Astrocyte of the cerebellum (primary cell): Measurements from ENCODE around the gene LRRC3C.

Experiments used
- DNase-seq: peaks from one replicate; pipeline ENCODE4 v3.0.0-alpha.2; 2011; ENCODE audit warnings: low read depth
- H3K4me3 ChIP-seq: 2 replicates; pipeline ENCODE4 v1.5.1; 2011; ENCODE audit warnings: mild to moderate bottlenecking, low read depth, low read length, moderate library complexity
- in situ Hi-C: cut with HindIII; loops from 2 replicates; pipeline ENCODE4 v1.10.0; 2017; ENCODE audit warnings: low sequenced_read_pairs
- TF ChIP-seq, protein P1 (sequence below): IDR thresholded peaks from 2 replicates; pipeline ENCODE4 v1.5.1; 2012; ENCODE audit warnings: low read length, low read depth, moderate library complexity, mild to moderate bottlenecking; ENCODE audit errors: missing control alignments

LRRC3C gene

DNA sequence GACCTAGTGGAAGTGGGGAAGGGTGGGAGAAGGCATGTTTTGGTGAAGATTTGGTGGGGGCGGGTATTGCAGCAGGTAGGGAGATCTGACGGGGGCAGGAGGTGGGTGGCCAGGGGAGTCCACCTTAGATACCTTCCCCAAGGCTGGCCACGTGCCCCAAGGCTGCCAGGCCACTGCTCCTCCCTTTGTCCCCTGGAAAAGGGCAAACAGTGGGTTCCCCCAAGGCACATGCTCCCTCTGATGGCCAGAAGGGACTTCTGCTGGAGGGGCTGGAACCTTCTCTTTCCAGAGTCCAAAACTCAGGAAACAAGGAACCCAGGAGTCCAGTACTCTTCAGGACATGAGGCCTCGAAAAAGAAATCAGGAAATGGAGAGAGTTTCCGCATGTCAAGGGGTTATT is 46.9 kb downstream of the LRRC3C start:
- DNase-seq, result no peak

DNA sequence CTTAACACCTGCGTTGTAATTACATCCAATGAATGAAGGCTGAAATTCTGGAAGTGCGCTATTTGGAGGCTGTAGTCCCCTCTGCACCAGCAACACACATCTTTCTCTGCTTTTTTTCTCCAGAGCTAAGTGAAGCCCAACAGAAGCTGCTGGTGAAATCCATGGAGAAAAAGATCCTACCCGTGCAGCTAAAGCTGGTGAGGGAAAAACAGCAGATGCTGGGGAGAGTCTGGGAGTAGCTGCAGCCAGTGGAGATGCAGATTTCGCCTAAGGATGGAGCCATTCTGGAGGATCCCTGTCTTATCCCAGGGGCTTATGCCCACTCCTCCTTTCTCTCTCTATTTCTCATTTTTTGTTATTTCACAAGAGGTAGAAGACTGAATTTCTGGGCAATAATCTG is 48.3 kb downstream of the LRRC3C start:
- TF ChIP-seq, protein P1, sequence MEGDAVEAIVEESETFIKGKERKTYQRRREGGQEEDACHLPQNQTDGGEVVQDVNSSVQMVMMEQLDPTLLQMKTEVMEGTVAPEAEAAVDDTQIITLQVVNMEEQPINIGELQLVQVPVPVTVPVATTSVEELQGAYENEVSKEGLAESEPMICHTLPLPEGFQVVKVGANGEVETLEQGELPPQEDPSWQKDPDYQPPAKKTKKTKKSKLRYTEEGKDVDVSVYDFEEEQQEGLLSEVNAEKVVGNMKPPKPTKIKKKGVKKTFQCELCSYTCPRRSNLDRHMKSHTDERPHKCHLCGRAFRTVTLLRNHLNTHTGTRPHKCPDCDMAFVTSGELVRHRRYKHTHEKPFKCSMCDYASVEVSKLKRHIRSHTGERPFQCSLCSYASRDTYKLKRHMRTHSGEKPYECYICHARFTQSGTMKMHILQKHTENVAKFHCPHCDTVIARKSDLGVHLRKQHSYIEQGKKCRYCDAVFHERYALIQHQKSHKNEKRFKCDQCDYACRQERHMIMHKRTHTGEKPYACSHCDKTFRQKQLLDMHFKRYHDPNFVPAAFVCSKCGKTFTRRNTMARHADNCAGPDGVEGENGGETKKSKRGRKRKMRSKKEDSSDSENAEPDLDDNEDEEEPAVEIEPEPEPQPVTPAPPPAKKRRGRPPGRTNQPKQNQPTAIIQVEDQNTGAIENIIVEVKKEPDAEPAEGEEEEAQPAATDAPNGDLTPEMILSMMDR, result no peak
- no peak overlapping the region for H3K4me3 ChIP-seq
- in situ Hi-C loops, result loop anchor here (5.0 kb wide), 1 partner anchor 56 kb away; no protein-coding TSS in a partner anchor
- DNase-seq, result no peak

More for the DNA sequence above, 46.9 kb downstream of the LRRC3C start:
- in situ Hi-C loops, result no loop called here
- TF ChIP-seq, protein P1, result no peak
- no peak overlapping the region for H3K4me3 ChIP-seq

DNA sequence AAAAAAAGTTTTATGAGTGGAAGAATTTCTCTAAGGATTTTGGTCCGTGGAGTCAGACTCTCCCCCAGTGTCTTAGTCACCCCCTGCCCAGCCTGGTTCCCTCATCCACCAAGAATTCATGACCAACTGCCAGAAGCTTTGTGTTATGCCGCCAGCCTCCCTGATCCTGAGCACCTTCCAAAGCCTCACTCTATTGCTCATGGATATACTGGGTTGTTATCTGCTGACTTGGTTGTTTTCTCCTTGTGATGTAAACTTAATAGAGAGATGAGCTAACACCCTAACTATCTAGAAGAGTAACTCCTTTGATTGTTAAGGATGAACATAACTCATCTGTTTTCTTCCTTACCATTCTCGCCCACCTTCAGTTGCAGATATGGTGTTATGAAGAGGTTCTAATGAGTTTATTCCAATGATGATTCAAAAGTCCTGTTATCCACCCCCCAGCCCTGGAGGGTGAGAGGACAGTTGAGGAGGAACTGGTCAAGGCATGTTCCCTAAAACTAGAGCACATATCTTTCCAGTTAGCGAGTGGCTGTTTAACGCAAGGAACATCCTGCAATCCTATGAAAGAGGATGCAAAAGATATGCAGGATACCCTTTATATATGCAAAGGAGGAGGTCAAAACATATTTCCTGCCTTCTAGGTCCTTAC is 51.6 kb downstream of the LRRC3C start:
- peak; percentile 77 for DNase-seq
- in situ Hi-C loops, result loop anchor here (5.0 kb wide), 1 partner anchor 53 kb away; no protein-coding TSS in a partner anchor
- no peak overlapping the region for H3K4me3 ChIP-seq
- TF ChIP-seq, protein P1, result no peak

DNA sequence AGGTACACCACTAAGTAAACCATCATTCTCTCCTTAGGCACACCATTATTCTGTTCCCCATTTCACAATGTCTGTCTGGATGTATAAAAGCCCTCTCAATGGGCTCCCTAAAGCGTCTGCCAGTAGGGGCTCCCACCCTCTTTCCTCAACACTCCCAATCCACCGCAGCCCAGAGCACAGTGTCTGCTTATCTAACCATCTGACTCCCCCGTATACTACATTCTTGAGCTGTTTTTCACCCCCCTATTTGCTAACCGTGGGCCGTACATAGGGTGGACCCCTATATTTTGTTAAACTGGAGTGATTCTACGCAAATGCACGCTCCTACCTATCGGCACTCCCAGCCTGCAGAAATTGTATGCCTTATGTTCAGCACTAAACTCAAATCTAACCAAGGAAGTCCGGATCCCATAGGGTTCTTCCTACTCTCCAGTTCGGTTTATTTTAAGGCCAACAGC is 52.4 kb downstream of the LRRC3C start:
- TF ChIP-seq, protein P1, result peak; percentile 17
- no peak for DNase-seq
- in situ Hi-C loops, result loop anchor here (5.0 kb wide), 1 partner anchor 52 kb away; no protein-coding TSS in a partner anchor
- H3K4me3 ChIP-seq, result peak overlapping the region; percentile 88

DNA sequence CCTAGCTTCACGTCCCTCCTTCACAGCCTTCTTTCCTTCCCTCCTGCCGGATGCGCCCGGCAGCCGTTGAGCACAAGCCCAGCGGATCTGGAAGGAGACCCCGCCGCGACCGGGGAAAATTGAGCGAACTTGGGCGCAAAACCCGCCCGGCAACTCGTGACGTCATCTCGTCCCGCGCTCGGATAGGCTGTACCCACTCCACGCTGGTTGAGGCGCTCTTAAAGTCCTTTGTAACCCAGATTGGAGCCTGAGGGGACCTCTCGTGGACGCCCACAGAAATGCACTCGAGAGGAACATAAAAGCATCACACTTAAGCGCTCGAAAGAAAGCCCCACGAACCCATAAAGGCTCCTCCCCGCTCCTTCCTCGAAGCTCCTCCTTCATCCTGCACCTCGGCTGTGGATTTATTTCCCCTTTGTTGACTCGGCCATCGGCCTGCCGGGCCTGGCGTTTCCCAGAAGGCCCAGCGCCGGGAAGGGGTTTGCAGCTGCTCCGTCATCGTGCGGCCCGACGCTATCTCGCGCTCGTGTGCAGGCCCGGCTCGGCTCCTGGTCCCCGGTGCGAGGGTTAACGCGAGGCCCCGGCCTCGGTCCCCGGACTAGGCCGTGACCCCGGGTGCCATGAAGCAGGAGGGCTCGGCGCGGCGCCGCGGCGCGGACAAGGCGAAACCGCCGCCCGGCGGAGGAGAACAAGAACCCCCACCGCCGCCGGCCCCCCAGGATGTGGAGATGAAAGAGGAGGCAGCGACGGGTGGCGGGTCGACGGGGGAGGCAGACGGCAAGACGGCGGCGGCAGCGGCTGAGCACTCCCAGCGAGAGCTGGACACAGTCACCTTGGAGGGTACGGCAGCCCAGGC is 53.0 kb downstream of the LRRC3C start, which contains the start of gene PSMD3:
TSS of gene PSMD3 (plus strand) at position 457 of the 856 bp plus-strand sequence. CDS start at position 621, 164 bp downstream.
- TF ChIP-seq, protein P1, result peak; percentile 77
- in situ Hi-C loops, result no loop called here
- peak; percentile 100 for DNase-seq
- peak within 1 kb of the TSS; percentile 88 for H3K4me3 ChIP-seq

DNA sequence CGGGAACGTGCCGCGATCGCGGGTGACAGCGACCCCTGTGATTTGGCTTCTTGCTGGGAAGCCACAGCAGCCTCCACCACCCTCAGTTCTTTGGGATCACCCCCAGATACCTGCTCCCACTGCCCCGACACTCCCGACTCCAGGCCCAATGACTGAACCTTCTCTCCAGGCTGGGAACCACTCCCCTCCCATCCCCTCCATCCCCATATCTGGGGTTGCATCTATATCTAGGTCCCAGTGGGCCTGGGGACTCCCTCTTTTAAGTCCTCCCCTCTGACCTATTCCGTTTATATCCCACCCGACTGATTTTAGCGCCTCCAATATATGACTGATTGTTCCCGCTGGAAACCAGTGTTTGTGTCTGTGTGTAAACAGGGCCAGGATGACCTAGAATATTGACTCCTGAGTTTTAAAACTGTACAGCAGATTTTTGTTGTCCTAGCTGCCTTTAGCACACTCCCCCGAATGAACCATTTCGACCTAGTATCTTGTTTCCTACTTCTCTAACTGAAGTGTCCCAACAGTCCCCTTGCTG is 53.7 kb downstream of the LRRC3C start:
- DNase-seq, result no peak
- TF ChIP-seq, protein P1, result no peak
- in situ Hi-C loops, result no loop called here
- H3K4me3 ChIP-seq, result peak overlapping the region; percentile 88
